SW 1271 (cell line): Measurements from ENCODE around the gene SNAPC5.

Experiments used
- DNase-seq, 2 experiments: peaks; one replicate each; lab custom pipeline; 2025; lab: John Stamatoyannopoulos, UW

The SNAPC5 gene

GRCh38 chr15:66456211-66456610 is 41.4 kb downstream of the SNAPC5 start:
- DNase-seq: no peak

- DNase-seq: no peak
Measured at GRCh38 chr15:66454143-66454542, 43.4 kb downstream of the SNAPC5 start.

- DNase-seq: no peak
Measured at GRCh38 chr15:66452971-66453580, 44.5 kb downstream of the SNAPC5 start.

GRCh38 chr15:66452420-66452819 is 45.1 kb downstream of the SNAPC5 start:
- no peak for DNase-seq
